Measurements from ENCODE around the gene DNAJA2. TPM values are rescaled to one million over a fixed set of nuclear protein-coding genes. Genes with fewer than 3 reads are reported as not detected.

The DNAJA2 gene
- total RNA-seq, 1 donor from 2014 or later = 57.1 TPM

GRCh38 chr16:46961373-46962353 is 11.8 kb downstream of the DNAJA2 start:
- Mint-ChIP-seq H3K4me1 (peaks cover 15% of the 10 kb centered on the region), H3K9me3 (no peaks in the 10 kb centered on the region), H3K4me3 (no peak overlapping the region), H3K27ac (peak overlapping the region; percentile 80), H3K36me3 (ENCODE audit: low read depth) (peaks cover 91% of the 10 kb centered on the region), H3K27me3 (no peaks in the 10 kb centered on the region)
- CTCF ChIA-PET = interaction anchor here (1.0 to 1.6 kb wide), 3 partner anchors 108 to 1203 kb away, joined by 3 to 4 read pairs (median 3); no protein-coding TSS in a partner anchor
- no peak for DNase-seq
- POLR2A ChIA-PET = interaction anchor here (1.4 to 2.8 kb wide), 2 partner anchors 10 to 12 kb away, joined by 4 to 8 read pairs; partner anchors contain the start of gene DNAJA2
- no peak for TF ChIP-seq CTCF (IDR thresholded peaks at IDR 0.05)
- intact Hi-C loops (cut with micrococcal nuclease) = no loop called here
- ATAC-seq (ENCODE audit: low read depth) = peak; percentile 77

GRCh38 chr16:46954562-46954961 is 18.9 kb downstream of the DNAJA2 start:
- no peak for TF ChIP-seq CTCF (IDR thresholded peaks at IDR 0.05)
- H3K27ac Mint-ChIP-seq = no peak overlapping the region
- ChIA-PET CTCF (no interaction called here), POLR2A (no interaction called here)
- no peak for ATAC-seq (ENCODE audit: low read depth)
- intact Hi-C loops (cut with micrococcal nuclease) = no loop called here
- no peak for DNase-seq
- no peaks in the 10 kb centered on the region for H3K9me3 Mint-ChIP-seq
- no peaks in the 10 kb centered on the region for H3K27me3 Mint-ChIP-seq
- H3K36me3 Mint-ChIP-seq (ENCODE audit: low read depth) = peaks cover 53% of the 10 kb centered on the region
- no peak overlapping the region for H3K4me3 Mint-ChIP-seq
- no peaks in the 10 kb centered on the region for H3K4me1 Mint-ChIP-seq

GRCh38 chr16:46950009-46950408 is 23.5 kb downstream of the DNAJA2 start:
- ATAC-seq (ENCODE audit: low read depth) = no peak
- Mint-ChIP-seq H3K4me3 (no peak overlapping the region), H3K27ac (no peak overlapping the region), H3K36me3 (ENCODE audit: low read depth) (peaks cover 11% of the 10 kb centered on the region), H3K27me3 (no peaks in the 10 kb centered on the region), H3K9me3 (no peaks in the 10 kb centered on the region), H3K4me1 (peaks cover 7% of the 10 kb centered on the region)
- TF ChIP-seq CTCF (IDR thresholded peaks at IDR 0.05) = no peak
- intact Hi-C loops (cut with micrococcal nuclease) = no loop called here
- no peak for DNase-seq
- ChIA-PET POLR2A (no interaction called here), CTCF (interaction anchor here (0.6 to 1.6 kb wide), 3 partner anchors 17 to 1215 kb away, joined by 3 to 4 read pairs (median 4); no protein-coding TSS in a partner anchor)

GRCh38 chr16:46949241-46949892 is 24.1 kb downstream of the DNAJA2 start:
- POLR2A ChIA-PET = no interaction called here

More at GRCh38 chr16:46949241-46949892, 24.1 kb downstream of the DNAJA2 start:
- Mint-ChIP-seq H3K9me3 (no peaks in the 10 kb centered on the region), H3K27ac (peak overlapping the region; percentile 18), H3K4me1 (peaks cover 7% of the 10 kb centered on the region), H3K4me3 (no peak overlapping the region), H3K36me3 (ENCODE audit: low read depth) (peaks cover 4% of the 10 kb centered on the region), H3K27me3 (no peaks in the 10 kb centered on the region)
- ATAC-seq (ENCODE audit: low read depth) (peak; percentile 31), DNase-seq (no peak)
- no peak for TF ChIP-seq CTCF (IDR thresholded peaks at IDR 0.05)
- CTCF ChIA-PET = interaction anchor here (0.6 to 1.5 kb wide), 5 partner anchors 18 to 1215 kb away, joined by 3 to 4 read pairs (median 3); no protein-coding TSS in a partner anchor
- intact Hi-C loops (cut with micrococcal nuclease) = loop anchor here (2.0 to 10.0 kb wide), 3 partner anchors 87 to 1685 kb away; no protein-coding TSS in a partner anchor
